Ishikawa (cell line): ENCODE data around the gene NUMB.

Experiments
- CREB1 ChIP-seq: IDR thresholded peaks from 2 replicates; pipeline ENCODE4 v1.6.1; 2012; ENCODE audit warnings: low read depth
- EGR1 ChIP-seq: IDR thresholded peaks from 2 replicates; pipeline ENCODE4 v1.6.1; 2012
- EP300 ChIP-seq: IDR thresholded peaks from 2 replicates; pipeline ENCODE4 v1.6.1; 2012; ENCODE audit warnings: borderline replicate concordance
- FOXM1 ChIP-seq: IDR thresholded peaks from 2 replicates; pipeline ENCODE4 v1.6.1; 2012; ENCODE audit warnings: low read depth, borderline replicate concordance
- NFIC ChIP-seq: IDR thresholded peaks from 2 replicates; pipeline ENCODE4 v1.6.1; 2012
- REST ChIP-seq: IDR thresholded peaks from 2 replicates; pipeline ENCODE4 v1.6.1; 2012; ENCODE audit warnings: low read depth, mild to moderate bottlenecking
- TAF1 ChIP-seq: IDR thresholded peaks from 2 replicates; pipeline ENCODE4 v1.6.1; 2012; ENCODE audit warnings: low read depth, mild to moderate bottlenecking
- TEAD4 ChIP-seq: IDR thresholded peaks from 2 replicates; pipeline ENCODE4 v1.6.1; 2012
- YY1 ChIP-seq: IDR thresholded peaks from 2 replicates; pipeline ENCODE4 v1.6.1; 2012; ENCODE audit warnings: low read depth
- ZBTB7A ChIP-seq: IDR thresholded peaks from 2 replicates; pipeline ENCODE4 v1.6.1; 2012; ENCODE audit warnings: low read depth
- TF ChIP-seq, protein P1 (sequence below): IDR thresholded peaks from 2 replicates; pipeline ENCODE4 v1.6.1; 2012
- TF ChIP-seq, protein P2 (sequence below): IDR thresholded peaks from 2 replicates; pipeline ENCODE4 v1.6.1; 2012

GRCh38 chr14:73370561-73370960 lies 87.8 kb downstream of the NUMB start:
- TF ChIP-seq, protein P1, sequence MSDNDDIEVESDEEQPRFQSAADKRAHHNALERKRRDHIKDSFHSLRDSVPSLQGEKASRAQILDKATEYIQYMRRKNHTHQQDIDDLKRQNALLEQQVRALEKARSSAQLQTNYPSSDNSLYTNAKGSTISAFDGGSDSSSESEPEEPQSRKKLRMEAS = no peak
- TF ChIP-seq TAF1 (no peak), YY1 (no peak), EP300 (no peak), CREB1 (no peak), NFIC (no peak), TEAD4 (no peak), EGR1 (no peak), FOXM1 (no peak), REST (no peak), ZBTB7A (no peak)
- TF ChIP-seq, protein P2, sequence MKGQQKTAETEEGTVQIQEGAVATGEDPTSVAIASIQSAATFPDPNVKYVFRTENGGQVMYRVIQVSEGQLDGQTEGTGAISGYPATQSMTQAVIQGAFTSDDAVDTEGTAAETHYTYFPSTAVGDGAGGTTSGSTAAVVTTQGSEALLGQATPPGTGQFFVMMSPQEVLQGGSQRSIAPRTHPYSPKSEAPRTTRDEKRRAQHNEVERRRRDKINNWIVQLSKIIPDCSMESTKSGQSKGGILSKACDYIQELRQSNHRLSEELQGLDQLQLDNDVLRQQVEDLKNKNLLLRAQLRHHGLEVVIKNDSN = no peak
